B cell (primary cell): Measurements from ENCODE around the gene CACNB2. TPM values are rescaled to one million over a fixed set of nuclear protein-coding genes. Genes with fewer than 3 reads are reported as not detected.

Source experiments
- ATAC-seq: fragments of 200-7000 bp; cut with Tn5 transposase; one replicate; pipeline ENCODE4 v1.10.0; 2021; ENCODE audit warnings: low read depth, mild to moderate bottlenecking, moderate number of reproducible peaks, moderate library complexity
- CTCF ChIA-PET: fragments of 350-600 bp; sonication (Branson Sonifier 250); formaldehyde crosslinking; loops from one replicate; lab custom pipeline; 2021; ENCODE audit warnings: antibody characterized with exemption, inconsistent platforms; lab: Charles Lee
- POLR2A ChIA-PET: fragments of 350-600 bp; sonication (Branson Sonifier 250); formaldehyde crosslinking; loops from one replicate; lab custom pipeline; 2021; ENCODE audit warnings: antibody characterized with exemption; lab: Charles Lee
- DNase-seq: peaks from one replicate; pipeline ENCODE4 v3.0.0; 2013
- H2AFZ ChIP-seq: 2 replicates; pipeline ENCODE4 v1.6.1; 2012; ENCODE audit warnings: mild to moderate bottlenecking, low read depth, low read length; ENCODE audit not compliant: insufficient read depth, poor library complexity, severe bottlenecking
- H3K27ac ChIP-seq, 2 donors: 1 replicate in 1 of 2; 2 replicates in 1 of 2; pipeline ENCODE4 v1.5.1; 2012 to 2013; ENCODE audit warnings: low read length in 2 of 2, mild to moderate bottlenecking in 2 of 2, moderate library complexity in 1 of 2
- H3K27me3 ChIP-seq, 4 experiments: fragments of 200-600 bp in 1 of 4; sonication (generic) in 1 of 4; replicated peaks in 1 of 4; 1 replicate in 2 of 4; 2 replicates in 2 of 4; pipeline versions ENCODE4 v1.6.1 to v1.7.0; 2013 to 2016; ENCODE audit warnings: low read length in 3 of 4, mild to moderate bottlenecking in 2 of 4, mixed read lengths in 1 of 4, moderate library complexity in 1 of 4; ENCODE audit not compliant: insufficient read depth in 4 of 4, control insufficient read depth in 3 of 4; ENCODE audit errors: control extremely low read depth in 1 of 4
- H3K36me3 ChIP-seq, 2 experiments: replicated peaks in 1 of 2; 1 replicate in 1 of 2; 2 replicates in 1 of 2; pipeline versions ENCODE4 v1.6.1 to v1.7.1; 2013; ENCODE audit warnings: low read length in 1 of 2; ENCODE audit not compliant: insufficient read depth in 2 of 2, control insufficient read depth in 1 of 2; ENCODE audit errors: control extremely low read depth in 1 of 2, extremely low read depth in 1 of 2
- H3K4me1 ChIP-seq, 2 donors: fragments of 200-600 bp in 1 of 2; sonication (generic) in 1 of 2; 1 replicate in 1 of 2; 2 replicates in 1 of 2; pipeline versions ENCODE4 v1.5.1 to v1.6.1; 2013 to 2017; ENCODE audit warnings: low read length in 2 of 2; ENCODE audit not compliant: control insufficient read depth in 2 of 2, insufficient read depth in 2 of 2
- H3K4me2 ChIP-seq: replicated peaks from 2 replicates; pipeline ENCODE3; 2012; ENCODE audit warnings: mild to moderate bottlenecking, low read depth, low read length; ENCODE audit not compliant: poor library complexity, severe bottlenecking
- H3K4me3 ChIP-seq, 5 experiments: fragments of 200-600 bp in 1 of 5; sonication (generic) in 1 of 5; 1 replicate in 3 of 5; 2 replicates in 2 of 5; pipeline versions ENCODE4 v1.5.1 to v1.7.0; 2011 to 2016; ENCODE audit warnings: low read length in 4 of 5, mild to moderate bottlenecking in 4 of 5, low read depth in 2 of 5, control low read depth in 1 of 5, moderate library complexity in 1 of 5; ENCODE audit not compliant: insufficient read depth in 1 of 5; ENCODE audit errors: control extremely low read depth in 1 of 5, extremely low read depth in 1 of 5
- H3K79me2 ChIP-seq: fragments of 200-600 bp; sonication (generic); one replicate; pipeline ENCODE4 v1.6.0; 2016; ENCODE audit warnings: low read length; ENCODE audit not compliant: control insufficient read depth, insufficient read depth
- H3K9ac ChIP-seq: fragments of 200-600 bp; sonication (generic); 2 replicates; pipeline ENCODE4 v1.6.1; 2017; ENCODE audit warnings: mild to moderate bottlenecking, low read length, moderate library complexity
- H3K9me3 ChIP-seq, 3 donors: one replicate each; pipeline versions ENCODE4 v1.6.1 to v1.7.1; 2013; ENCODE audit warnings: low read length in 2 of 3; ENCODE audit not compliant: control insufficient read depth in 2 of 3, insufficient read depth in 1 of 3; ENCODE audit errors: control extremely low read depth in 1 of 3
- H4K20me1 ChIP-seq: 2 replicates; pipeline ENCODE4 v1.6.0; 2012; ENCODE audit warnings: mild to moderate bottlenecking, low read length; ENCODE audit not compliant: insufficient read depth, control insufficient read depth, poor library complexity, severe bottlenecking
- H3K27ac Mint-ChIP-seq: one replicate; pipeline ENCODE4 v1.8.0; 2021; ENCODE audit warnings: mixed read lengths
- H3K27me3 Mint-ChIP-seq: one replicate; pipeline ENCODE4 v1.8.0; 2021; ENCODE audit warnings: mixed read lengths
- H3K4me1 Mint-ChIP-seq: one replicate; pipeline ENCODE4 v1.8.0; 2021; ENCODE audit warnings: mixed read lengths
- H3K4me3 Mint-ChIP-seq: one replicate; pipeline ENCODE4 v1.8.0; 2021; ENCODE audit warnings: mixed read lengths
- H3K9me3 Mint-ChIP-seq: one replicate; pipeline ENCODE4 v1.8.0; 2022; ENCODE audit warnings: mixed read lengths; ENCODE audit not compliant: insufficient read depth
- EZH2 ChIP-seq: IDR thresholded peaks from 2 replicates; pipeline ENCODE4 v1.6.1; 2012; ENCODE audit warnings: borderline replicate concordance, low read depth, mild to moderate bottlenecking, moderate library complexity, low read length; ENCODE audit not compliant: insufficient read depth, poor library complexity, severe bottlenecking
- WGBS: methylation state at CpG from one replicate; pipeline ENCODE4 v1.1.5; 2013; ENCODE audit warnings: missing lambda C conversion rate; ENCODE audit not compliant: insufficient coverage; 5-methylcytosine and 5-hydroxymethylcytosine counted together
- intact Hi-C: fragments of 100-400 bp; cut with micrococcal nuclease; formaldehyde crosslinking; loops from one replicate; pipeline ENCODE4 v1.10.0; 2022
- polyA plus RNA-seq: library from polyadenylated mRNA; depleted of rRNA; stranded (reverse); fragments of >200 nt; gene quantifications from 2 replicates; pipeline ENCODE4 v1.2.3, GENCODE V29; 2012
- total RNA-seq, 2 donors: library from RNA; stranded (reverse); fragments of 120-200 nt in 1 of 2; gene quantifications; 1 replicate in 1 of 2; 2 replicates in 1 of 2; pipeline versions ENCODE4 v1.2.3 to v1.2.4, GENCODE V29; 2013 to 2022
- TF ChIP-seq, protein P1 (sequence below): fragments of 200-600 bp; IDR thresholded peaks from one replicate; pipeline ENCODE4 v1.8.0; 2022; ENCODE audit warnings: antibody characterized with exemption, mild to moderate bottlenecking

CACNB2 gene
- total and polyA plus RNA-seq, 2 donors (not counting 1 experiment from before 2014, with no cell fraction given), result not detected

DNA sequence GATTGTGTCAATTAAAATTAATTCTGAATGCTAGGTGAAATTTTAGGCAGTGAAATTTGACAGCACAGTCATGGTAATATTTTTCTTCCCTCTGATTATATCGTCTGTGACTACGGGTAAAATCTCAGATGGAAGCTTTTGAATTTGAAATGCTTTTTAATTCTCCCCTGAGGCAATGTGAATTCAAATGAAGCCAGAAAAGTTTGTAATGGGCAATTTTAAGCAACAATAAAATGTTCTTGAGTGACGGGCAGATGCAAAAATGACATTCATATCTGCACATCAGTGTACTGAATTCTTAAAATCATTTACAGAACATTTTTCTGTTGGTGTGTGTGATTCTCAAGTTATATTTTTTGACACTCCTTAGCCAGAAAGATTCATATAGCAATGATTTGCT is 376.6 kb downstream of the CACNB2 start:
- no peak overlapping the region for H3K27ac ChIP-seq
- peaks cover 0 to 3% (median 0%) of the 10 kb centered on the region in 3 donors for H3K9me3 ChIP-seq
- no peaks in the 10 kb centered on the region for H4K20me1 ChIP-seq
- TF ChIP-seq, protein P1, sequence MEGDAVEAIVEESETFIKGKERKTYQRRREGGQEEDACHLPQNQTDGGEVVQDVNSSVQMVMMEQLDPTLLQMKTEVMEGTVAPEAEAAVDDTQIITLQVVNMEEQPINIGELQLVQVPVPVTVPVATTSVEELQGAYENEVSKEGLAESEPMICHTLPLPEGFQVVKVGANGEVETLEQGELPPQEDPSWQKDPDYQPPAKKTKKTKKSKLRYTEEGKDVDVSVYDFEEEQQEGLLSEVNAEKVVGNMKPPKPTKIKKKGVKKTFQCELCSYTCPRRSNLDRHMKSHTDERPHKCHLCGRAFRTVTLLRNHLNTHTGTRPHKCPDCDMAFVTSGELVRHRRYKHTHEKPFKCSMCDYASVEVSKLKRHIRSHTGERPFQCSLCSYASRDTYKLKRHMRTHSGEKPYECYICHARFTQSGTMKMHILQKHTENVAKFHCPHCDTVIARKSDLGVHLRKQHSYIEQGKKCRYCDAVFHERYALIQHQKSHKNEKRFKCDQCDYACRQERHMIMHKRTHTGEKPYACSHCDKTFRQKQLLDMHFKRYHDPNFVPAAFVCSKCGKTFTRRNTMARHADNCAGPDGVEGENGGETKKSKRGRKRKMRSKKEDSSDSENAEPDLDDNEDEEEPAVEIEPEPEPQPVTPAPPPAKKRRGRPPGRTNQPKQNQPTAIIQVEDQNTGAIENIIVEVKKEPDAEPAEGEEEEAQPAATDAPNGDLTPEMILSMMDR, result no peak
- TF ChIP-seq EZH2, result no peak
- no peak overlapping the region for H2AFZ ChIP-seq
- H3K4me2 ChIP-seq, result no peak overlapping the region
- H3K27ac Mint-ChIP-seq, result no peak overlapping the region
- no peaks in the 10 kb centered on the region for H3K4me1 ChIP-seq
- DNase-seq, result no peak
- no peaks in the 10 kb centered on the region for H3K27me3 ChIP-seq
- H3K4me3 ChIP-seq, result no peak overlapping the region
- WGBS, result no CpG with 5 or more reads among the region's 3 CpGs
- H3K4me1 Mint-ChIP-seq, result no peaks in the 10 kb centered on the region
- peaks cover 2% of the 10 kb centered on the region for H3K9me3 Mint-ChIP-seq
- ATAC-seq, result no peak
- intact Hi-C loops, result no loop called here
- H3K4me3 Mint-ChIP-seq, result no peak overlapping the region
- no peak overlapping the region for H3K9ac ChIP-seq
- CTCF ChIA-PET, result no interaction called here
- no peaks in the 10 kb centered on the region for H3K79me2 ChIP-seq
- no peaks in the 10 kb centered on the region for H3K36me3 ChIP-seq
- no peaks in the 10 kb centered on the region for H3K27me3 Mint-ChIP-seq
- POLR2A ChIA-PET, result no interaction called here

DNA sequence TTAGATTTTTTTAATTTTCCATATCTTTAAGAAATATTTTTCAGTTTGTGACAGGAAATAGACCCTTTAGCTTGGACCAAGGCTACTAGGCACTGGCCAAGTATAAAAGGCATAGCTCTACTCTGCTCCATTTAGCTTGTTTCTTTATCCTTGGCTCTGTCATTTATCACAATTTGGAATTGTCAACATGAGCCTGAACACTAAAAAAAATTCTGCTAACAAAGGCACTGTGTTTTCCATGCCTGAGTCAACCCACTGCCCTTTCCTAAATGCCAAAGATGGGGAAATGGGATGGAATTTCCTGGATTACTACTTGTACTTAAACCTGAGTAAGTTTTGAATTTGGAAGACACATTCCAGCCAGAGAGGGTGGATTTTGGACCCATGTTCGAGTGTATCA is 382.8 kb downstream of the CACNB2 start:
- Histone ChIP-seq H2AFZ (no peak overlapping the region), H3K9me3 (no peaks in the 10 kb centered on the region), H3K4me1 (no peaks in the 10 kb centered on the region), H3K79me2 (no peaks in the 10 kb centered on the region), H4K20me1 (no peaks in the 10 kb centered on the region), H3K36me3 (no peaks in the 10 kb centered on the region), H3K4me3 (no peak overlapping the region), H3K9ac (no peak overlapping the region), H3K27ac (no peak overlapping the region), H3K4me2 (no peak overlapping the region), H3K27me3 (no peaks in the 10 kb centered on the region)
- WGBS, result no CpG with 5 or more reads among the region's 1 CpG
- TF ChIP-seq, protein P1, result no peak
- TF ChIP-seq EZH2, result no peak
- CTCF ChIA-PET, result no interaction called here
- H3K4me1 Mint-ChIP-seq, result no peaks in the 10 kb centered on the region
- H3K27ac Mint-ChIP-seq, result no peak overlapping the region
- POLR2A ChIA-PET, result no interaction called here
- DNase-seq, result no peak
- no peak overlapping the region for H3K4me3 Mint-ChIP-seq
- intact Hi-C loops, result no loop called here
- H3K9me3 Mint-ChIP-seq, result peaks cover 2% of the 10 kb centered on the region
- no peak for ATAC-seq
- no peaks in the 10 kb centered on the region for H3K27me3 Mint-ChIP-seq
